Right renal cortex interstitium (tissue), 3 donors: Measurements from ENCODE around the gene NEGR1. TPM values are rescaled to one million over a fixed set of nuclear protein-coding genes. Genes with fewer than 3 reads are reported as not detected.
"Not testable (repeated sequence)": the region's sequence is repeated elsewhere in the genome, so short reads cannot be mapped to it uniquely, and the experiment has no call there.

Experiments
- DNase-seq, 3 donors: peaks; one replicate each; pipeline ENCODE4 v3.0.0-alpha.2; 2013; ENCODE audit warnings: low read depth in 3 of 3, low spot score in 2 of 3
- polyA plus RNA-seq, 3 donors: library from polyadenylated mRNA; unstranded; fragments of 120-200 nt; gene quantifications; one replicate each; pipeline ENCODE4 v1.2.1, GENCODE V29; 2013; ENCODE audit not compliant: insufficient read length in 3 of 3

Gene NEGR1
- polyA plus RNA-seq, 3 donors, result 2.9 to 4.8 (median 4.3) TPM

GRCh38 chr1:72235931-72236330 is 46.4 kb downstream of the NEGR1 start:
- not testable (repeated sequence) for DNase-seq

- DNase-seq, result no peak
Observed at GRCh38 chr1:72235062-72235461, 47.3 kb downstream of the NEGR1 start.

DNA sequence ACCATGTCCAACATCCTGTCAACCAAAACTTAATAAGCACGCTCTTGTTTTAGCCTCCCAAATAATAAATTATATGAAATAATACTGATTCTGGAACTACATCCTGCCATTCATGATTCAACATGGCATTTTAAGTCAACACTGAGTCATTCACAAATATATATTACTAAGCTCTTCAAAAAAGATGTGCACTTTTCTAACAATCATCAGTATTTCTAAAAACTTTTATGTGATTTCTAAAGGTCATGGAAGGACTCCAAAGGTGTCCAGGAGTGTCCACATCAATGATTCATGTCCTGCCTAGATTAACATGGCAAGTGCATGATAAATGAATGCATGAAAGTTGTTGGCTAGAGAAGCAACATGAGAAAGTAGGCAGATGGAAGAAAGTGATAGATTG is 51.6 kb downstream of the NEGR1 start:
- no peak for DNase-seq

- DNase-seq, result no peak
Observed at GRCh38 chr1:72229893-72230292, 52.4 kb downstream of the NEGR1 start.

DNA sequence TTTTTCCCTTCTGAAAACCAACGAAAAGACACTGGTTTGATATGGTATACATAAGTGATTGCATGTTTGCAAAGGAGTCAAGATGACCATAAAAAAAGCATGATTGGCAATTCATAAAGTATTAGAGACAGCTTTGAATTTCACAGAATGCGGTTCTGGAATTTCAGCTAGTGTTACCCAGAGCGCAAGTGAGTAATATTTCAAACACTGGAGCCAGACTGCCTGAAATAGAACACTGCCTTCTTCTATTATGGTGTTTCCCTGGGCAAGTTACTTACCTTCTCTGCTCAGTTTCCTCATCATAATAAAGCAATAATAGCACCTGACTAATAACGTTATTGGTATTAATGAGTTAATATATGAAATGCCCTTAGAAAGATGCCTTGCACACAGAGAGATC is 54.7 kb downstream of the NEGR1 start:
- DNase-seq, result no peak

GRCh38 chr1:72224506-72224905 is 57.8 kb downstream of the NEGR1 start:
- no peak for DNase-seq

- DNase-seq, result no peak
Observed at GRCh38 chr1:72221811-72222210, 60.5 kb downstream of the NEGR1 start.

- no peak for DNase-seq
Observed at GRCh38 chr1:72218141-72218739, 64.1 kb downstream of the NEGR1 start.

DNA sequence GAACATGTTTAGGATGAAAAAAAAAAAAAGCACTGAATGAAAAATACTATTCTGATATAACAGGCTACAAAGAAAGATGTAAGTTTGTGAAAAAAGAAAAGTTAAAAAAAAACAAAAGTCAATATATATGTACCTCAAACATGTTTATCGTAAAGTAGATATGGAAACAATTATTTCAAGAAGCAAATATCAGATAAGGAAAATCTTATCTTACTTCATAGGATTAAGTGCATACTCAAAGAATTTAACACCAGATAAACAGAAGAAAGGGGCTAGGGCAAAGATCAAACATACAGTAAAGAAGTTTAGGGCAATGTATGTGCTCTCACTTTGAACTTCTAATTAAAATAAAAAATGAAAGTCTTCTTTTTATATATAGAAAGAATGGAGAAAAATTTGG is 75.3 kb downstream of the NEGR1 start:
- no peak for DNase-seq

GRCh38 chr1:72202761-72203160 is 79.6 kb downstream of the NEGR1 start:
- DNase-seq, result no peak

- no peak for DNase-seq
Observed at GRCh38 chr1:72197786-72198185, 84.6 kb downstream of the NEGR1 start.

- no peak for DNase-seq
Observed at GRCh38 chr1:72186733-72187307, 95.5 kb downstream of the NEGR1 start.

GRCh38 chr1:72184099-72184701 is 98.1 kb downstream of the NEGR1 start:
- no peak for DNase-seq

- DNase-seq, result no peak
Observed at GRCh38 chr1:72182859-72183258, 99.5 kb downstream of the NEGR1 start.

GRCh38 chr1:72178266-72178665 is 104.1 kb downstream of the NEGR1 start:
- no peak for DNase-seq

GRCh38 chr1:72177711-72178110 is 104.6 kb downstream of the NEGR1 start:
- no peak for DNase-seq

DNA sequence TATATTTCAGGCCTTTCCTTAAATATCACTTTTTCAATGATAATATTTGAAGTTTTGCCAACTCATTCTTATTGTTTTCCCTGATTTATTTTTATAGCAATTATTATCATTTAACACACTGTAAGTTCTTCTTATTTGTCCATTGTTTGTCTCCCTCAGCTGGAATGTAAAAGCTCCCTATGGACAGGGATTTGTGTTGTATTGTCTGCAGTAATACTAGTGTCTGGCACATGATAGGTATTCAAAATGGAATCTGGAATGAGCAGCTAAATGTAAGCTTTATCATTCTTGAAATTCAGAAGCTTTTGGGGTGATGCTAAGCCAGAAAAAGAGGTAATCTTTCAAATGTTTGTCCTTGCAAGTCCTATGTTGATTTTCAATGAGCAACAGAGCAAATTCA is 112.1 kb downstream of the NEGR1 start:
- no peak for DNase-seq

GRCh38 chr1:72166426-72166825 is 115.9 kb downstream of the NEGR1 start:
- DNase-seq, result no peak

GRCh38 chr1:72150508-72150907 is 131.8 kb downstream of the NEGR1 start:
- no peak for DNase-seq

GRCh38 chr1:72141875-72142274 is 140.5 kb downstream of the NEGR1 start:
- DNase-seq, result no peak

GRCh38 chr1:72140222-72140621 is 142.1 kb downstream of the NEGR1 start:
- DNase-seq, result no peak

GRCh38 chr1:72137656-72138055 is 144.7 kb downstream of the NEGR1 start:
- DNase-seq, result no peak
